Measurements from ENCODE around the gene CLCNKA.
"Not testable (repeated sequence)": the region's sequence is repeated elsewhere in the genome, so short reads cannot be mapped to it uniquely, and the experiment has no call there.

CLCNKA gene

DNA sequence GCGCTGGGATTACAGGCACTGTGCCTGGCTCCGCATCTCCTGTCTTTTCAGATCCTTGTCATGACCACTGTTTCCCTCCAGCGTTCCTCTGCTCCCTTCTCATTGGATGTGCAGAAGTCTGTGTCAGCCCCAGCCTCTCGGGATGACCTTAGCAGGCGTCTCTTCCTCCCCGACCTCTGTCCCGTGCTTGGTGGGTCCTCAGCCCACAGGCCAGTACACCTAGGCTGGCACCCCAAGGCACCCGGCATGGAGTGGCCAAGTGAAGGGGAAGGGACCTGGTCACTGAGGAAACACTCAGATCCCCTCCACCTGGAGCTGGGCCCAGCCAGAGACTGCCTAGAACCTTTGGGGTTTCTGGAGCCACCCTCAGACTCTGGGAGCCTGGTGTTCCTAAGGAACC lies 19.4 kb downstream of the CLCNKA start:
- H3K4me1 ChIP-seq (ENCODE audit: control insufficient read depth, insufficient read depth, low read length, poor library complexity, severe bottlenecking) = no peaks in the 10 kb centered on the region
- no peaks in the 10 kb centered on the region for H3K9me3 ChIP-seq (ENCODE audit: control insufficient read depth, low read length)
- H3K4me3 ChIP-seq (ENCODE audit: insufficient read depth, low read depth, low read length, poor library complexity, severe bottlenecking) = no peak overlapping the region
- no peaks in the 10 kb centered on the region for H3K27me3 ChIP-seq (replicated peaks; ENCODE audit: control insufficient read depth, insufficient read depth, low read length, poor library complexity, severe bottlenecking)
- no peak for DNase-seq
- H3K36me3 ChIP-seq (ENCODE audit: control insufficient read depth, insufficient read depth, low read length) = no peaks in the 10 kb centered on the region
- H3K27ac ChIP-seq (ENCODE audit: insufficient read depth, low read length, poor library complexity, severe bottlenecking) = no peak overlapping the region

GRCh38 chr1:16042096-16042495 lies 20.3 kb downstream of the CLCNKA start:
- H3K36me3 ChIP-seq (ENCODE audit: control insufficient read depth, insufficient read depth, low read length) = no peaks in the 10 kb centered on the region
- H3K27me3 ChIP-seq (replicated peaks; ENCODE audit: control insufficient read depth, insufficient read depth, low read length, poor library complexity, severe bottlenecking) = no peaks in the 10 kb centered on the region
- no peak overlapping the region for H3K27ac ChIP-seq (ENCODE audit: insufficient read depth, low read length, poor library complexity, severe bottlenecking)
- no peak overlapping the region for H3K4me3 ChIP-seq (ENCODE audit: insufficient read depth, low read depth, low read length, poor library complexity, severe bottlenecking)
- no peaks in the 10 kb centered on the region for H3K4me1 ChIP-seq (ENCODE audit: control insufficient read depth, insufficient read depth, low read length, poor library complexity, severe bottlenecking)
- no peak for DNase-seq
- no peaks in the 10 kb centered on the region for H3K9me3 ChIP-seq (ENCODE audit: control insufficient read depth, low read length)

- DNase-seq; H3K36me3 ChIP-seq (ENCODE audit: control insufficient read depth, insufficient read depth, low read length); H3K9me3 ChIP-seq (ENCODE audit: control insufficient read depth, low read length); H3K4me3 ChIP-seq (ENCODE audit: insufficient read depth, low read depth, low read length, poor library complexity, severe bottlenecking); H3K27ac ChIP-seq (ENCODE audit: insufficient read depth, low read length, poor library complexity, severe bottlenecking); H3K4me1 ChIP-seq (ENCODE audit: control insufficient read depth, insufficient read depth, low read length, poor library complexity, severe bottlenecking); H3K27me3 ChIP-seq (replicated peaks; ENCODE audit: control insufficient read depth, insufficient read depth, low read length, poor library complexity, severe bottlenecking): not testable (repeated sequence)
Observed at GRCh38 chr1:16042654-16043053, 20.8 kb downstream of the CLCNKA start.

DNA sequence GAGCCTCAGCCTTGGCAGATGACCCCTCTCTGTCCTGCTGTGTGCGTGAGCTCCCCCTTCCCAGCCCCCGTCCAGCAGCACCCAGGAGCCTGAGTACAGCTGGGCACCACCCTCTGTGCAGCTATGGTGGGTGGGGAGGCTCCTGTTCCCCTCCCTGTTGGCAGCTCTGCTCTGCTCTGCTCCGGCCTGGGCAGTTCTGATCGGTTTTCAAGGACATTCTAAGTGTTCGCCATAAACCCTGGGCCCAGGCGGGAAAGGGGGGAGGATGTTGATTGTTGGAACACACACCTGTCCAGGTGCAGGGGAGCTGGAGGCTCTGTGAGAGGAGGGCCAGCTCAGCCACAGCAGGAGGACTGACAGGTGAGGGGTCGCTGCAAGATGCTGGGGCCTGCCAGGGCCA lies 21.7 kb downstream of the CLCNKA start, which contains the start of gene CLCNKB:
CLCNKB (plus strand) TSS at position 262 of the 400 bp plus-strand sequence. CDS start 711 bp downstream, outside the sequence.
- Histone ChIP-seq H3K27me3 (replicated peaks; ENCODE audit: control insufficient read depth, insufficient read depth, low read length, poor library complexity, severe bottlenecking) (no peaks in the 10 kb centered on the region), H3K9me3 (ENCODE audit: control insufficient read depth, low read length) (no peaks in the 10 kb centered on the region), H3K4me3 (ENCODE audit: insufficient read depth, low read depth, low read length, poor library complexity, severe bottlenecking) (no peak within 1 kb of the TSS), H3K4me1 (ENCODE audit: control insufficient read depth, insufficient read depth, low read length, poor library complexity, severe bottlenecking) (peaks cover 4% of the 10 kb centered on the region), H3K27ac (ENCODE audit: insufficient read depth, low read length, poor library complexity, severe bottlenecking) (no peak within 1 kb of the TSS), H3K36me3 (ENCODE audit: control insufficient read depth, insufficient read depth, low read length) (no peaks in the 10 kb centered on the region)
- DNase-seq = no peak

DNA sequence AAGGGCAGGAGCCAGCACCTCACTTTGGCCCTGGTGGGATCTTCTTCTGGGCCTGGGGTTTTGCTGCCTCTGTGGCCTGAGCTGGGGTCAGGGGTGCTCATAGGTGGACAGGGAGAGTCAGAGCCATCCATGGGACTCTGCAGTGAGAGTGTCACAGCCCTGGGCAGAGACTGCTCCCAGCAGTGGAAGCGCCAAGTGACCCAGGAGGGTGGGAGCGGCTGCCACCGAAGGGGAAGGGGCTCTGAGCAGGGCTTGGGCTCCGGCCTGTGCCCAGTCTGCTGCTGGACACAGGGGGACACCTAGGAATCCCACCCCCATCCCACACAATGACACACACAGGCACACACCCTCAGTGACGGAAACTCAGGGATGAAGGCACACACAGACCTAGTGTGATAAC lies 22.1 kb downstream of the CLCNKA start:
- DNase-seq = no peak
- no peak overlapping the region for H3K27ac ChIP-seq (ENCODE audit: insufficient read depth, low read length, poor library complexity, severe bottlenecking)
- no peaks in the 10 kb centered on the region for H3K9me3 ChIP-seq (ENCODE audit: control insufficient read depth, low read length)
- H3K27me3 ChIP-seq (replicated peaks; ENCODE audit: control insufficient read depth, insufficient read depth, low read length, poor library complexity, severe bottlenecking) = no peaks in the 10 kb centered on the region
- no peak overlapping the region for H3K4me3 ChIP-seq (ENCODE audit: insufficient read depth, low read depth, low read length, poor library complexity, severe bottlenecking)
- H3K4me1 ChIP-seq (ENCODE audit: control insufficient read depth, insufficient read depth, low read length, poor library complexity, severe bottlenecking) = peaks cover 8% of the 10 kb centered on the region
- H3K36me3 ChIP-seq (ENCODE audit: control insufficient read depth, insufficient read depth, low read length) = no peaks in the 10 kb centered on the region

DNA sequence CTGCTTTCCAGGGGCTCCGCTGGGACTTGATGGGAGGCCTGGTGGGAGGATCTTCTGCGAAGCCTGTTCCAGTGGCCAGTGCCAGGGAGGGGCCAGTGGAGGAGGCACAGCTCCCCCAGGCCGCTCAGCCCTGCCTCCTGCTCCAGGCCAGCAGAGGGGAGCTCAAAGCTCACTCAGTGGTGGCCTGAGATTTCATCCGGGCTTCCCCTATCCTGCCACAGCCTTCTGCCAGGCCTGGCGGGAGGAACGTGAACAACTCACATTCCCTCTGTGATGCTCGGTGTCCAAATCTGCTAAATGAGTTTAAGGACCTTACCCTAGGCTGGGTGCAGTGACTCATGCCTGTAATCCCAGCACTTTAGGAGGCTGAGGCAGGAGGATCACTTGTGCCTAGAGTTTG lies 25.0 kb downstream of the CLCNKA start:
- Histone ChIP-seq H3K27ac (ENCODE audit: insufficient read depth, low read length, poor library complexity, severe bottlenecking) (no peak overlapping the region), H3K36me3 (ENCODE audit: control insufficient read depth, insufficient read depth, low read length) (no peaks in the 10 kb centered on the region), H3K4me1 (ENCODE audit: control insufficient read depth, insufficient read depth, low read length, poor library complexity, severe bottlenecking) (peaks cover 8% of the 10 kb centered on the region), H3K27me3 (replicated peaks; ENCODE audit: control insufficient read depth, insufficient read depth, low read length, poor library complexity, severe bottlenecking) (no peaks in the 10 kb centered on the region), H3K9me3 (ENCODE audit: control insufficient read depth, low read length) (no peaks in the 10 kb centered on the region), H3K4me3 (ENCODE audit: insufficient read depth, low read depth, low read length, poor library complexity, severe bottlenecking) (no peak overlapping the region)
- DNase-seq = no peak

- Histone ChIP-seq H3K27ac (ENCODE audit: insufficient read depth, low read length, poor library complexity, severe bottlenecking) (no peak overlapping the region), H3K36me3 (ENCODE audit: control insufficient read depth, insufficient read depth, low read length) (no peaks in the 10 kb centered on the region), H3K4me3 (ENCODE audit: insufficient read depth, low read depth, low read length, poor library complexity, severe bottlenecking) (no peak overlapping the region), H3K9me3 (ENCODE audit: control insufficient read depth, low read length) (no peaks in the 10 kb centered on the region), H3K4me1 (ENCODE audit: control insufficient read depth, insufficient read depth, low read length, poor library complexity, severe bottlenecking) (peaks cover 8% of the 10 kb centered on the region), H3K27me3 (replicated peaks; ENCODE audit: control insufficient read depth, insufficient read depth, low read length, poor library complexity, severe bottlenecking) (no peaks in the 10 kb centered on the region)
- DNase-seq = no peak
Observed at GRCh38 chr1:16047791-16048475, 26.1 kb downstream of the CLCNKA start.

- H3K4me3 ChIP-seq (ENCODE audit: insufficient read depth, low read depth, low read length, poor library complexity, severe bottlenecking) = peak overlapping the region; percentile 48
- no peaks in the 10 kb centered on the region for H3K36me3 ChIP-seq (ENCODE audit: control insufficient read depth, insufficient read depth, low read length)
- peak; percentile 8 to 19 (median 11) for DNase-seq
- peaks cover 8% of the 10 kb centered on the region for H3K4me1 ChIP-seq (ENCODE audit: control insufficient read depth, insufficient read depth, low read length, poor library complexity, severe bottlenecking)
- H3K27ac ChIP-seq (ENCODE audit: insufficient read depth, low read length, poor library complexity, severe bottlenecking) = no peak overlapping the region
- H3K27me3 ChIP-seq (replicated peaks; ENCODE audit: control insufficient read depth, insufficient read depth, low read length, poor library complexity, severe bottlenecking) = no peaks in the 10 kb centered on the region
- no peaks in the 10 kb centered on the region for H3K9me3 ChIP-seq (ENCODE audit: control insufficient read depth, low read length)
Observed at GRCh38 chr1:16048573-16049189, 26.8 kb downstream of the CLCNKA start.

- Histone ChIP-seq H3K27ac (ENCODE audit: insufficient read depth, low read length, poor library complexity, severe bottlenecking) (no peak overlapping the region), H3K9me3 (ENCODE audit: control insufficient read depth, low read length) (no peaks in the 10 kb centered on the region), H3K36me3 (ENCODE audit: control insufficient read depth, insufficient read depth, low read length) (no peaks in the 10 kb centered on the region), H3K27me3 (replicated peaks; ENCODE audit: control insufficient read depth, insufficient read depth, low read length, poor library complexity, severe bottlenecking) (no peaks in the 10 kb centered on the region), H3K4me1 (ENCODE audit: control insufficient read depth, insufficient read depth, low read length, poor library complexity, severe bottlenecking) (peaks cover 8% of the 10 kb centered on the region), H3K4me3 (ENCODE audit: insufficient read depth, low read depth, low read length, poor library complexity, severe bottlenecking) (no peak overlapping the region)
- DNase-seq = no peak
Observed at GRCh38 chr1:16050328-16050727, 28.5 kb downstream of the CLCNKA start.

DNA sequence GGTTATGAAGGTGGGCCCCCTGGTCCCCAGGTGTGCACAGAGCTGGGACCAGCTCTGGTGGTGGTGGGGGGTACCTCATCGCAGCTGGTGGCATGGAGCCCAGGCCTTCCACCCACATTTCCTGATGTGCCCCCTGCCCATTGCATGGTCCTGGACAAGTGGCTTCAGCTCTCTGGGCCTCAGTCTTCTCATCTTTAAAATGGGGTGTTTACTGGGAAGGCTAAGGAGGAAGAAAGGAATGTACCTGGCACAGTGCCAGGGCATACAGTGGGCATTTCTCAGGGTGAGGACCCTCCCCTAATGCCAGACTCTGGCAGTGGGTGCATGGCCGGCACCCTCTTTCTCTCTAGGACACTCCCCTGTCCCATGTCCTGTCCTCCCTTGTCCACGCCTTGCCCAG lies 29.2 kb downstream of the CLCNKA start:
- no peaks in the 10 kb centered on the region for H3K36me3 ChIP-seq (ENCODE audit: control insufficient read depth, insufficient read depth, low read length)
- H3K27ac ChIP-seq (ENCODE audit: insufficient read depth, low read length, poor library complexity, severe bottlenecking) = no peak overlapping the region
- DNase-seq = no peak
- H3K4me1 ChIP-seq (ENCODE audit: control insufficient read depth, insufficient read depth, low read length, poor library complexity, severe bottlenecking) = peaks cover 12% of the 10 kb centered on the region
- H3K27me3 ChIP-seq (replicated peaks; ENCODE audit: control insufficient read depth, insufficient read depth, low read length, poor library complexity, severe bottlenecking) = no peaks in the 10 kb centered on the region
- no peaks in the 10 kb centered on the region for H3K9me3 ChIP-seq (ENCODE audit: control insufficient read depth, low read length)
- H3K4me3 ChIP-seq (ENCODE audit: insufficient read depth, low read depth, low read length, poor library complexity, severe bottlenecking) = no peak overlapping the region

Measured in effector memory CD4-positive, alpha-beta T cell (primary cell).